Thoracic aorta (tissue), 2 donors: ENCODE measurements around the gene HEPN1. TPM values are rescaled to one million over a fixed set of nuclear protein-coding genes. Genes with fewer than 3 reads are reported as not detected.

Source experiments
- ATAC-seq: fragments of 150-250 bp; one replicate; pipeline ENCODE4 v1.8.0; 2017; ENCODE audit warnings: low read depth; ENCODE audit not compliant: insufficient number of reproducible peaks, low FRiP score
- DNase-seq: peaks from one replicate; pipeline ENCODE4 v3.0.0-alpha.2; 2020; ENCODE audit warnings: low spot score
- H3K27ac ChIP-seq, 2 donors: fragments of 200-600 bp; sonication (generic); 1 replicate in 1 of 2; 2 replicates in 1 of 2; pipeline ENCODE4 v1.5.1; 2016; ENCODE audit warnings: mild to moderate bottlenecking in 2 of 2, moderate library complexity in 2 of 2
- H3K27me3 ChIP-seq: fragments of 200-600 bp; sonication (generic); replicated peaks from 2 replicates; pipeline ENCODE4 v1.6.0; 2016; ENCODE audit warnings: mild to moderate bottlenecking; ENCODE audit not compliant: insufficient read depth
- H3K36me3 ChIP-seq: fragments of 200-600 bp; sonication (generic); one replicate; pipeline ENCODE4 v1.5.1; 2016
- H3K4me1 ChIP-seq, 2 donors: fragments of 200-600 bp; sonication (generic); 1 replicate in 1 of 2; 2 replicates in 1 of 2; pipeline versions ENCODE4 v1.5.1 to v1.6.0; 2016; ENCODE audit warnings: low read depth in 2 of 2, mild to moderate bottlenecking in 1 of 2; ENCODE audit not compliant: control insufficient read depth in 1 of 2
- H3K4me3 ChIP-seq: fragments of 200-600 bp; sonication (generic); 2 replicates; pipeline ENCODE4 v1.5.1; 2016; ENCODE audit warnings: mild to moderate bottlenecking
- H3K9me3 ChIP-seq: fragments of 200-600 bp; sonication (generic); 2 replicates; pipeline ENCODE4 v1.5.1; 2016
- total RNA-seq, 2 donors: library from RNA; depleted of rRNA; stranded (reverse); fragments of >200 nt; gene quantifications; one replicate each; pipeline versions ENCODE4 v1.1.0 to v1.2.3, GENCODE V29; 2016
- TF ChIP-seq, protein P1 (sequence below): fragments of 200-600 bp; sonication (generic); IDR thresholded peaks from one replicate; pipeline ENCODE4 v1.5.1; 2019; ENCODE audit warnings: antibody characterized with exemption

Gene HEPN1
- total RNA-seq, 2 donors from 2014 or later: 0.41 TPM; not detected in 1

DNA sequence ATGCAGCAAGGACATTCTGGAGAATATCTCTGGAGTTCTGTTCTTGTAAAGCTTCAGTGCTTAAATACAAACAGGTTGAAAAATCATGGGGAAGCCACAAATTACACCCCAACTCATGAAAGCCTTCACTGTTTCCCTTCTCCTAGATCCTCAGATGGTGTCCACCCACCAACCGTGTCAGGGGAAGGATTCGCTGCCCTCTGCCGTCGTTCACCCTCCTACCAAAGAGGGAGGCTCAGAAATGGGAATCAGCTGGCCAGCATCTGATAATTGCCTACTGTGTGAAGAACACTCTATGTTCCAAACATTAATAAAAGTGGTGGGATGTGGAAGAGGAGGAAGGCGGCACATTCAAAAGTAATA lies 24.2 kb downstream of the HEPN1 start:
- Histone ChIP-seq H3K9me3 (no peaks in the 10 kb centered on the region), H3K4me1 (no peaks in the 10 kb centered on the region), H3K36me3 (no peaks in the 10 kb centered on the region), H3K27ac (no peak overlapping the region), H3K4me3 (no peak overlapping the region), H3K27me3 (no peaks in the 10 kb centered on the region)
- ATAC-seq: no peak
- TF ChIP-seq, protein P1, sequence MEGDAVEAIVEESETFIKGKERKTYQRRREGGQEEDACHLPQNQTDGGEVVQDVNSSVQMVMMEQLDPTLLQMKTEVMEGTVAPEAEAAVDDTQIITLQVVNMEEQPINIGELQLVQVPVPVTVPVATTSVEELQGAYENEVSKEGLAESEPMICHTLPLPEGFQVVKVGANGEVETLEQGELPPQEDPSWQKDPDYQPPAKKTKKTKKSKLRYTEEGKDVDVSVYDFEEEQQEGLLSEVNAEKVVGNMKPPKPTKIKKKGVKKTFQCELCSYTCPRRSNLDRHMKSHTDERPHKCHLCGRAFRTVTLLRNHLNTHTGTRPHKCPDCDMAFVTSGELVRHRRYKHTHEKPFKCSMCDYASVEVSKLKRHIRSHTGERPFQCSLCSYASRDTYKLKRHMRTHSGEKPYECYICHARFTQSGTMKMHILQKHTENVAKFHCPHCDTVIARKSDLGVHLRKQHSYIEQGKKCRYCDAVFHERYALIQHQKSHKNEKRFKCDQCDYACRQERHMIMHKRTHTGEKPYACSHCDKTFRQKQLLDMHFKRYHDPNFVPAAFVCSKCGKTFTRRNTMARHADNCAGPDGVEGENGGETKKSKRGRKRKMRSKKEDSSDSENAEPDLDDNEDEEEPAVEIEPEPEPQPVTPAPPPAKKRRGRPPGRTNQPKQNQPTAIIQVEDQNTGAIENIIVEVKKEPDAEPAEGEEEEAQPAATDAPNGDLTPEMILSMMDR: no peak
- no peak for DNase-seq

- H3K27me3 ChIP-seq: no peaks in the 10 kb centered on the region
- TF ChIP-seq, protein P1: no peak
- DNase-seq (no peak), ATAC-seq (no peak)
- no peaks in the 10 kb centered on the region for H3K36me3 ChIP-seq
- H3K9me3 ChIP-seq: no peaks in the 10 kb centered on the region
- H3K4me3 ChIP-seq: no peak overlapping the region
- H3K27ac ChIP-seq: no peak overlapping the region
- no peaks in the 10 kb centered on the region for H3K4me1 ChIP-seq
Measured at GRCh38 chr11:124943741-124944140, 24.7 kb downstream of the HEPN1 start.

- H3K36me3 ChIP-seq: no peaks in the 10 kb centered on the region
- ATAC-seq: no peak
Measured at GRCh38 chr11:124944565-124944964, 25.5 kb downstream of the HEPN1 start.

GRCh38 chr11:124945826-124946225 lies 26.8 kb downstream of the HEPN1 start:
- no peak for ATAC-seq
- Histone ChIP-seq H3K9me3 (no peaks in the 10 kb centered on the region), H3K27me3 (no peaks in the 10 kb centered on the region), H3K4me1 (no peaks in the 10 kb centered on the region), H3K27ac (no peak overlapping the region), H3K4me3 (no peak overlapping the region), H3K36me3 (no peaks in the 10 kb centered on the region)
- TF ChIP-seq, protein P1: no peak
- no peak for DNase-seq

More at GRCh38 chr11:124944565-124944964, 25.5 kb downstream of the HEPN1 start:
- TF ChIP-seq, protein P1: no peak
- no peaks in the 10 kb centered on the region for H3K9me3 ChIP-seq
- no peaks in the 10 kb centered on the region for H3K27me3 ChIP-seq
- no peak overlapping the region for H3K4me3 ChIP-seq
- no peak for DNase-seq
- H3K4me1 ChIP-seq: no peaks in the 10 kb centered on the region
- H3K27ac ChIP-seq: no peak overlapping the region

GRCh38 chr11:124946735-124947141 lies 27.7 kb downstream of the HEPN1 start:
- H3K4me3 ChIP-seq: no peak overlapping the region
- no peaks in the 10 kb centered on the region for H3K9me3 ChIP-seq
- no peaks in the 10 kb centered on the region for H3K4me1 ChIP-seq
- ATAC-seq: no peak
- no peaks in the 10 kb centered on the region for H3K36me3 ChIP-seq
- TF ChIP-seq, protein P1: no peak
- DNase-seq: no peak
- no peaks in the 10 kb centered on the region for H3K27me3 ChIP-seq
- H3K27ac ChIP-seq: no peak overlapping the region
